Uterus (tissue), 2 donors: Measurements from ENCODE around the gene RIOX2.

Experiments used
- POLR2A ChIP-seq, 2 donors: fragments of 450-650 bp; IDR thresholded peaks; one replicate each; pipeline ENCODE4 v1.6.1; 2016; ENCODE audit warnings: antibody characterized with exemption in 2 of 2, mild to moderate bottlenecking in 1 of 2, moderate library complexity in 1 of 2
- TF ChIP-seq, protein P1 (sequence below), 4 experiments: fragments of 200-600 bp in 2 of 4; fragments of 450-650 bp in 2 of 4; sonication (generic) in 2 of 4; IDR thresholded peaks; one replicate each; pipeline ENCODE4 v1.5.1; 2016 to 2019; ENCODE audit warnings: antibody characterized with exemption in 4 of 4, mild to moderate bottlenecking in 2 of 4, moderate library complexity in 1 of 4

DNA sequence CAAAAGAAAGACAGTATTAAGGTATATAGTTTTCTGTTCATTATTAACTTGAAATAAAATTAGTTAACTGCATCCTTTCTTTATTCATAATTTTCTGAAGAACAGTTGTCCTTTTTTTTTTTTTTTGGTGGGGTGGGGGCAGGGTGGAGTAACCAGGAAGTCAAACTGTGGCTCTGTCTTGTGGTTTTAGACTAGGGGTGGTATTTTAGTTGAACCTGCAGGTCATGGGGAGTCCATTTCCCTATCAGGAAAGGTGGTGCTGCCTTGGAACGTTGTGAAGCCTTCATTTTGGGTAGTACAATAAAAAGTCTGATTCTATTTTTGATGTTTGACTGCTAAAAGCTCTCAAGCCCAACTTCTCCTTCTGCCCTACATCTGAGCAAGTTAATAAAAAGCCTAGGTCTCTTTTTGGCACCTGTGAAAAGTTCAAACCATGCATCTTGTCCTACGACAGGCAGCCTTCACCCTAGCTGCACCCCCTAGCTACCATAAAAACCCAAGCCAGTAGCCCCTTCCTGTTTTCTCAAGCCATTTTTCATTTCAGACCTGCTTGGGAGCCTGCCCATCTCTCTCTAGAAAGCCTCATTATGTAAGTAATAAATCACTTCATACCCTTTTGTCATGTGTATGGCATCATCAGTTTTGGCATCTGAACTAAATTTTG is 31.2 kb upstream of the RIOX2 start:
- TF ChIP-seq, protein P1, sequence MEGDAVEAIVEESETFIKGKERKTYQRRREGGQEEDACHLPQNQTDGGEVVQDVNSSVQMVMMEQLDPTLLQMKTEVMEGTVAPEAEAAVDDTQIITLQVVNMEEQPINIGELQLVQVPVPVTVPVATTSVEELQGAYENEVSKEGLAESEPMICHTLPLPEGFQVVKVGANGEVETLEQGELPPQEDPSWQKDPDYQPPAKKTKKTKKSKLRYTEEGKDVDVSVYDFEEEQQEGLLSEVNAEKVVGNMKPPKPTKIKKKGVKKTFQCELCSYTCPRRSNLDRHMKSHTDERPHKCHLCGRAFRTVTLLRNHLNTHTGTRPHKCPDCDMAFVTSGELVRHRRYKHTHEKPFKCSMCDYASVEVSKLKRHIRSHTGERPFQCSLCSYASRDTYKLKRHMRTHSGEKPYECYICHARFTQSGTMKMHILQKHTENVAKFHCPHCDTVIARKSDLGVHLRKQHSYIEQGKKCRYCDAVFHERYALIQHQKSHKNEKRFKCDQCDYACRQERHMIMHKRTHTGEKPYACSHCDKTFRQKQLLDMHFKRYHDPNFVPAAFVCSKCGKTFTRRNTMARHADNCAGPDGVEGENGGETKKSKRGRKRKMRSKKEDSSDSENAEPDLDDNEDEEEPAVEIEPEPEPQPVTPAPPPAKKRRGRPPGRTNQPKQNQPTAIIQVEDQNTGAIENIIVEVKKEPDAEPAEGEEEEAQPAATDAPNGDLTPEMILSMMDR (IDR thresholded peaks at IDR 0.05) = no peak
- no peak for TF ChIP-seq POLR2A (IDR thresholded peaks at IDR 0.05)
